Muscle of back (tissue), 13 donors: ENCODE measurements around the gene ZNF317. TPM values are rescaled to one million over a fixed set of nuclear protein-coding genes. Genes with fewer than 3 reads are reported as not detected.

Experiments
- DNase-seq, 3 donors: peaks; one replicate each; pipeline versions ENCODE4 v3.0.0 to v3.0.0-alpha.2; 2013
- long read RNA-seq, 9 donors: transcript quantifications; one replicate each; lab custom pipeline, GENCODE V29; 2026
- polyA plus RNA-seq, 10 donors: library from polyadenylated mRNA; unstranded; fragments of 120-200 nt; gene quantifications; one replicate each; pipeline ENCODE4 v1.2.1, GENCODE V29; 2013; ENCODE audit not compliant: insufficient read length in 10 of 10

ZNF317 gene
- polyA plus RNA-seq: 10 to 100 TPM; 15.6 to 23.7 (median 18.8) TPM
- long read RNA-seq, donor 1, full-length matches to known transcripts: 1 of 1 reads
- long read RNA-seq, donor 1, partial matches to known transcripts: 0 of 1 reads
- long read RNA-seq, donor 1, other reads (novel, unspliced or antisense): 0 of 1 reads
- long read RNA-seq, donor 2, full-length matches to known transcripts: 3 of 3 reads
- long read RNA-seq, donor 2, partial matches to known transcripts: 0 of 3 reads
- long read RNA-seq, donor 2, other reads (novel, unspliced or antisense): 0 of 3 reads
- long read RNA-seq, donor 3: 0 reads
- long read RNA-seq, donor 4, full-length matches to known transcripts: 3 of 3 reads
- long read RNA-seq, donor 4, partial matches to known transcripts: 0 of 3 reads
- long read RNA-seq, donor 4, other reads (novel, unspliced or antisense): 0 of 3 reads
- long read RNA-seq, donor 5, full-length matches to known transcripts: 1 of 9 reads
- long read RNA-seq, donor 5, partial matches to known transcripts: 8 of 9 reads
- long read RNA-seq, donor 5, other reads (novel, unspliced or antisense): 0 of 9 reads
- long read RNA-seq, donor 6, full-length matches to known transcripts: 2 of 2 reads
- long read RNA-seq, donor 6, partial matches to known transcripts: 0 of 2 reads
- long read RNA-seq, donor 6, other reads (novel, unspliced or antisense): 0 of 2 reads
- long read RNA-seq, donor 7, full-length matches to known transcripts: 1 of 1 reads
- long read RNA-seq, donor 7, partial matches to known transcripts: 0 of 1 reads
- long read RNA-seq, donor 7, other reads (novel, unspliced or antisense): 0 of 1 reads
- long read RNA-seq, donor 8, full-length matches to known transcripts: 2 of 2 reads
- long read RNA-seq, donor 8, partial matches to known transcripts: 0 of 2 reads
- long read RNA-seq, donor 8, other reads (novel, unspliced or antisense): 0 of 2 reads
- long read RNA-seq, donor 9, partial matches to known transcripts: 0 of 1 reads
- long read RNA-seq, donor 9, other reads (novel, unspliced or antisense): 0 of 1 reads

GRCh38 chr19:9140159-9140874, at the start of gene ZNF317:
TSS of gene ZNF317 (plus strand) at chr19:9140397. CDS start at chr19:9156017, 15,620 bp downstream.
- peak; percentile 95 to 98 (median 96) for DNase-seq

GRCh38 chr19:9107375-9107774, 32.8 kb upstream of the ZNF317 start, which contains the start of gene OR7G2:
TSS of gene OR7G2 (minus strand) at chr19:9107475. CDS start at chr19:9103243, 4,232 bp downstream.
- DNase-seq: no peak

DNA sequence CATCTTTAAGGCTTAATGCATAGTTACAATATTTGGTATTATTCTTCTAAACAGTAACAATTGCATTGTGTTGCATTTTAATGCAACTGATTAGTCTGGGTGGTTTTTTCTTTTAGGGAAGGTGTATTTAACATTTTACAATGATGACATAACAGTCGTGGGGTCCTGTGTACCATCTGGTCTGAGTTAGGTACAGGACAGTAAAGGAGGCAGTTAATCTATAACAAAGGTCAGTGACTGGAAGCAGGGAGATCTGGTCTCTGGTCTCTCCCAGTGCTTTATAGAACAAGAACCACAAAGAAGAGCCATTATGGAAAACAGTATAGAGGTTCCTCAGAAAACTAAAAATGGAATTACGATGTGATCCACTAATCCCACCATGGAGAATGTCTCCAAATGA, 30.2 kb upstream of the ZNF317 start:
- no peak for DNase-seq

- DNase-seq: no peak
Measured at GRCh38 chr19:9115307-9115813, 24.8 kb upstream of the ZNF317 start, which contains the start of gene OR7G1. TSS of gene OR7G1 (minus strand) at chr19:9115763. CDS start at chr19:9115763, 0 bp downstream.

DNA sequence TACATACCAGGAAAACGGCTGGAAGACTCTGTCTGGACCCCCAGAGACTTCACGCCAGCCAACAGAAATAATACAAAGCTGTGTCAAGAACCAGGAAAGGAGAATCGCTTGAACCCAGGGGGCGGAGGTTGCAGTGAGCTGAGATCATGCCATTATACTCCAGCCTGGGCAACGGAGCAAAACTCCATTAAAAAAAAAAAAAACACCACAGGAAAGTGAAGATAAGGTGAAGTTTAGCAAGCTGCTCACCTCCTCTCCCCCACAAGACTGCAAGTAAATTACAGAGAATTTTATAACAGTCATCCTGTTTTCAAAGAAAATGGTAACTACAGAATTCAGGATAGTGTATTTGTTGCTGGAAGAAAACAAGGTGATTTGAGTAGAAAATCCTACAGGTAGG, 23.6 kb upstream of the ZNF317 start:
- DNase-seq: no peak

- no peak for DNase-seq
Measured at GRCh38 chr19:9126900-9127405, 13.2 kb upstream of the ZNF317 start, which contains the start of gene OR7G3. TSS of gene OR7G3 (minus strand) at chr19:9126950. CDS start at chr19:9126950, 0 bp downstream.

GRCh38 chr19:9128171-9128570, 12.0 kb upstream of the ZNF317 start:
- DNase-seq: no peak

GRCh38 chr19:9130965-9131364, 9.2 kb upstream of the ZNF317 start:
- DNase-seq: no peak

DNA sequence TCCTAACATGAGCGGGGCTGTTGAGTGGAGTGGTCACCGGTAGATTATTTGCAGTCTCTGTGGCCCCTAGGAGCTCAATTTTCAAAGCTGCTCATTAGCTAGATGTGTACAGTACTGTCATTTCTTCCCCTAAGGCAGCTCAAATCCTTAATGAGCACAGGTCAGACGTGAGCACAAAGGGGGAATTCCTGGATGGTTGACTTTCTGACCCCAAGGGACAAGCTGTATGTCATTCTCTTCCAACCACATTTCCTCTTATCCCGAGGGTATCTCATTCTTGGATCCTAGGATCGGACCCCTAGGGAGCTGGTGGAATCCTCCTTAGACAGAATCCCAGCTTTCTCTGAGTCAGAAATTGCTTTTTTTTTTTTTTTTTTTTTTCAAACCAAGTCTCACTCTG, 7.8 kb upstream of the ZNF317 start:
- no peak for DNase-seq

- DNase-seq: no peak
Measured at GRCh38 chr19:9139609-9140158, 513 bp upstream of the ZNF317 start.

GRCh38 chr19:9144920-9145319, 4.7 kb downstream of the ZNF317 start:
- no peak for DNase-seq

DNA sequence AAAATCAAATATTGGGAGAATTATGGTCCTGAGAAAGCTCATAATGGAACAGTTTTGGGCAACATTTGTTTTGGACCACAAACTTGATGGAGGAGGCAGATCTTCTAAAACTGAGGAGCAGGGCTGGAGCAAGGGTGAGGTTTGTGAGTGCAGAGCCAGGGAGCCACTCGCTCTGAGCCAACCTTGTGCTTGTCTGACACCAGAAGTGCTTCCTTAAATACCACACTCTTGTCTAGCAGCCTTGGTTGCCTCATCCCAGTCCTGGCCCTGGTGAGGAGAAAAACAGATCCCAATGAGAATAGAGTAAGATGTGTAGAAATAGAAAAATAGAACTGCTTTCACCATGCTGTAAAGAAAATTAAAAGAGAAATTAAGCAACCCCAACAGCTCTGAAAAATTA, 6.7 kb downstream of the ZNF317 start:
- DNase-seq: no peak

- no peak for DNase-seq
Measured at GRCh38 chr19:9148697-9149096, 8.5 kb downstream of the ZNF317 start.

- DNase-seq: no peak
Measured at GRCh38 chr19:9149997-9150396, 9.8 kb downstream of the ZNF317 start.

GRCh38 chr19:9150650-9151049, 10.5 kb downstream of the ZNF317 start:
- no peak for DNase-seq

DNA sequence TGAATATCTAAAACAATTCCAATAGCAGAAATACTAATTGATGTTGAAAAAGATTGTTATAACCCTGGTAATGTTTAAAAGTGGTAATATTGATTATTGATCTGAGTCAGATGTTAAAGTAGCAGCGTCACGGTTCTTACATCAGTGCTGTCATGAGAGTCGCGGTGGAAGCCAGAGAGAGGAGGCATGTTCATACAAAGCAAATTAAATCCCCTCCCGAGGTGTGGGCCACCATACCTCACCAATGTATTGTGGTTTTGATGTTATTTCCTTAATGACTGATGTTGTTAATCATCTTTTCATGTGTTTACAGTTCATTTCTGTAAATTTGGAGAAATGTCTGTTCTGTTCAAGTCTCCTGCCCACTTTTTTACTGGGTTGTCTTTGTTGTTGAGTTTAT, 11.2 kb downstream of the ZNF317 start:
- DNase-seq: no peak

- DNase-seq: no peak
Measured at GRCh38 chr19:9155591-9155990, 15.4 kb downstream of the ZNF317 start.

- no peak for DNase-seq
Measured at GRCh38 chr19:9156304-9156703, 16.1 kb downstream of the ZNF317 start.

DNA sequence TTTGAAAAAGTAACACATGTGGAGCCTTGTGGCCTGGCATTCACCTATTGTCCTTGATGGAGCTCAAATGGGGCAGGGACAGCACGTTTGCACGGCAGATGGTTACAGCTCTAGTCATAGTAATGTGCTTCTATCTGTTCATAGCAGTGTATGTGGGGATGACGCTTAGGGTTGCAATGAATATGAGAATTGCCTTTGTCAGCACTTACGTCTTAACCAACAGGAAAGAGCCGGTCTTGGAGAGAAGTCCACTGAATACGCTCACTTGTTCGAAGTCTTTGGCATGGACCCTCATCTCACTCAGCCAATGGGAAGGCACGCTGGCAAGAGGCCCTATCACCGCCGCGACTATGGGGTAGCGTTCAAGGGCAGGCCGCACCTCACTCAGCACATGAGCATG, 19.7 kb downstream of the ZNF317 start:
- DNase-seq: no peak

- DNase-seq: no peak
Measured at GRCh38 chr19:9161427-9161826, 21.2 kb downstream of the ZNF317 start.

GRCh38 chr19:9165261-9165660, 25.1 kb downstream of the ZNF317 start:
- no peak for DNase-seq
